H4 (cell line): Measurements from ENCODE around the gene MAPK7. TPM values are rescaled to one million over a fixed set of nuclear protein-coding genes. Genes with fewer than 3 reads are reported as not detected.

Experiments used
- DNase-seq: peaks from one replicate; pipeline ENCODE4 v3.0.0-alpha.2; 2015; ENCODE audit warnings: low spot score
- total RNA-seq: library from RNA; depleted of rRNA; stranded (reverse); fragments of >200 nt; shearing (Covaris generic); gene quantifications from 2 replicates; pipeline ENCODE4 v1.2.3, GENCODE V29; 2014; rRNA removed

MAPK7 gene
- total RNA-seq, 1 experiment from 2014 or later: 6.2 TPM

- DNase-seq: no peak
These were observed 37.8 kb downstream of the MAPK7 start for GRCh38 chr17:19415806-19416775.

GRCh38 chr17:19417611-19418010, 39.3 kb downstream of the MAPK7 start:
- DNase-seq: no peak

GRCh38 chr17:19418251-19418992, 40.1 kb downstream of the MAPK7 start:
- no peak for DNase-seq

GRCh38 chr17:19421219-19421618, 42.9 kb downstream of the MAPK7 start:
- no peak for DNase-seq

GRCh38 chr17:19421926-19422325, 43.6 kb downstream of the MAPK7 start:
- DNase-seq: no peak

- no peak for DNase-seq
These were observed 46.9 kb downstream of the MAPK7 start for GRCh38 chr17:19424934-19425868.

- no peak for DNase-seq
These were observed 48.3 kb downstream of the MAPK7 start for GRCh38 chr17:19426631-19427030.

- DNase-seq: no peak
These were observed 53.4 kb downstream of the MAPK7 start for GRCh38 chr17:19431691-19432090.

Other genes starting within 250 kb of the MAPK7 start
- gene EPN2, start 141.1 kb upstream of the MAPK7 start, total RNA-seq: 10.0 and 27.5 TPM in 2 replicates
- 46.3 and 73.2 TPM in 2 replicates for gene B9D1, start 15.8 kb upstream of the MAPK7 start, total RNA-seq
- gene MFAP4, start 8.7 kb downstream of the MAPK7 start, total RNA-seq: 122 and 168 TPM in 2 replicates
- 0.15 and 1.4 TPM in 2 replicates for gene RNF112, start 32.7 kb downstream of the MAPK7 start, total RNA-seq
- 1.3 and 2.2 TPM in 2 replicates for gene SLC47A1, start 155.4 kb downstream of the MAPK7 start, total RNA-seq